ENCODE results near the gene USP40.

DNA sequence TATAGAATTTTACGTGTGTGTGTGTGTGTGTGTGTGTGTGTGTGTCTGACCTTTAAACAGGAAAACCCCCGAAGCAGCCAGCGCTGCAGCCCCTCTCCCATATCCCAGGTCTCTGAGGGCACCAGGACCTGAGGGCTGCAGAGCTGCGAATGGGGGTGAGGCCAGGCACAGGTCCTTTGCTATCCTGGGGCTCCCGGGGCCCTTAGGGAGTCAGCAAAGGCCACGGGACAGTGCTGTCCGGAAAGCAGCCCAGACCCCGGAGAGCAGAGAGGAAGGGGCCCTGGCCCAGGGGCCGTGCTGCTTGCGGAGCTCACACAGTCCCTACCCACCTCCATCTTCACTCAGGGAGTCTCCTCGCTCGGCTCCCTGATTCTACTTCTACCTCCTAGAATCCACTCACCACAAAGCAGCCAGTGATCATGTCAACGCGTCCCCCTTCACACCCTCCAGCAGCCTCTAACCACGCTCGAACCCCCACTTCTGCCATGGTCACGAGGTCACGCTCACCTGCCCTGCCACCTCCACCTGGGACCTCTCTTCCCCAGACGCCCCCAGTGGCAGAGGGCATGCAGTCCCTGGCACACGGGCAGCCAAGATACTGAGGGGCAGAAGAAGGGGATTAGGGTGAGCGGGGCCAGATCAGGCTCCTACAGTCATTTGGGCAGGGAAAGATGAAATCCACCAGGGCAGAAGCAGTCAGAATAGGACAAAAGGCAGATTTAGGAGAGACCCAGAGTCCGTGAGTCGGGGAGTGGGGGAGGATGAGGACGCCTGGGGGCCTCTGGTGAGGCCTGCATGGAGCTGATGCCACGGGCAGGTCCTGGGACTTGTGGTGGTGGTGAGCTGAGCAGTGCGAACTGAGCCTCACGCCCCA, 86.7 kb downstream of the USP40 start:
- TF ChIP-seq, protein P1, sequence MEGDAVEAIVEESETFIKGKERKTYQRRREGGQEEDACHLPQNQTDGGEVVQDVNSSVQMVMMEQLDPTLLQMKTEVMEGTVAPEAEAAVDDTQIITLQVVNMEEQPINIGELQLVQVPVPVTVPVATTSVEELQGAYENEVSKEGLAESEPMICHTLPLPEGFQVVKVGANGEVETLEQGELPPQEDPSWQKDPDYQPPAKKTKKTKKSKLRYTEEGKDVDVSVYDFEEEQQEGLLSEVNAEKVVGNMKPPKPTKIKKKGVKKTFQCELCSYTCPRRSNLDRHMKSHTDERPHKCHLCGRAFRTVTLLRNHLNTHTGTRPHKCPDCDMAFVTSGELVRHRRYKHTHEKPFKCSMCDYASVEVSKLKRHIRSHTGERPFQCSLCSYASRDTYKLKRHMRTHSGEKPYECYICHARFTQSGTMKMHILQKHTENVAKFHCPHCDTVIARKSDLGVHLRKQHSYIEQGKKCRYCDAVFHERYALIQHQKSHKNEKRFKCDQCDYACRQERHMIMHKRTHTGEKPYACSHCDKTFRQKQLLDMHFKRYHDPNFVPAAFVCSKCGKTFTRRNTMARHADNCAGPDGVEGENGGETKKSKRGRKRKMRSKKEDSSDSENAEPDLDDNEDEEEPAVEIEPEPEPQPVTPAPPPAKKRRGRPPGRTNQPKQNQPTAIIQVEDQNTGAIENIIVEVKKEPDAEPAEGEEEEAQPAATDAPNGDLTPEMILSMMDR (IDR thresholded peaks at IDR 0.05 in 8 of 11, conservative IDR thresholded peaks at IDR 0.05 in 3 of 11) = no peak
- TF ChIP-seq POLR2A (IDR thresholded peaks at IDR 0.05) (no peak), POLR2AphosphoS5 (IDR thresholded peaks at IDR 0.05) (no peak)

Data from spleen (tissue), 7 donors.